ENCODE measurements around the gene TSEN54. TPM values are rescaled to one million over a fixed set of nuclear protein-coding genes. Genes with fewer than 3 reads are reported as not detected.

TSEN54 gene
- total RNA-seq, 1 experiment from 2014 or later: 44.5 TPM

DNA sequence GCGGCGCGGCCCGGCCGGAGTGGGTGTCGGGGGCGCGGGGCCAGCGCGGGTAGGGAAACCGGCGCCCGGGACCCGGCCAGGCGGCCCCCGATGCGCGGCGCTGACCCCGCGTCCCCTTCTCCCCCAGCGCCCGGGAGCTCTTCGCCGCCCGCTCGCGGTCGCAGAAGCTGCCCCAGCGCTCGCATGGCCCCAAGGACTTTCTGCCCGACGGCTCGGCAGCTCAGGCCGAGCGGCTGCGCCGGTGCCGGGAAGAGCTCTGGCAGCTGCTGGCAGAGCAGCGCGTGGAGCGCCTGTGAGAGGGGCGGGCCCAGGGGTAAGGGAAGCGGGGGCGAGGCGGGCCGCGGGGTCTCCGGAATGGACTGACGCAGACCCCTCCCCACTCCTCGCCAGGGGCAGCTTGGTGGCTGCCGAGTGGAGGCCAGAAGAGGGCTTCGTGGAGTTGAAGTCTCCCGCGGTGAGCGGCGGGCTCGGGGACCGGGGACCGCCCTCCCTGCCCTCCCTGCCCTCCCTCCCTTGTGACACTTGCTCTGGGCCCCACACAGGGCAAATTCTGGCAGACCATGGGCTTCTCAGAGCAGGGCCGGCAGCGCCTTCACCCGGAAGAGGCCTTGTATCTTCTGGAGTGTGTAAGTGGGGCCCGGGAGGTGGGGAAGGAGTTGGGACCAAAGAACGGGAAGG is 430 bp downstream of the TSEN54 start:
- Histone ChIP-seq H3K9me3 (ENCODE audit: control insufficient read depth, low read depth, low read length) (no peaks in the 10 kb centered on the region), H3K9ac (ENCODE audit: extremely low read depth, insufficient read length, low read length) (no peak overlapping the region), H4K8ac (replicated peaks; ENCODE audit: insufficient read length, low read depth, low read length) (no peak overlapping the region), H2BK20ac (ENCODE audit: low read depth, low read length, poor library complexity, severe bottlenecking) (no peak overlapping the region), H3K4ac (ENCODE audit: low read depth, low read length) (no peak overlapping the region), H3K27me3 (ENCODE audit: insufficient read depth, low read length) (no peaks in the 10 kb centered on the region), H2BK15ac (ENCODE audit: low read depth, low read length) (no peak overlapping the region), H3K23ac (ENCODE audit: insufficient read length, low read depth, low read length) (no peak overlapping the region), H3K18ac (ENCODE audit: insufficient read length, low read depth, low read length) (no peak overlapping the region), H3K23me2 (ENCODE audit: insufficient read length, low read depth, low read length, poor library complexity, severe bottlenecking) (peaks cover 8% of the 10 kb centered on the region), H3K79me2 (ENCODE audit: insufficient read depth, low read length) (no peaks in the 10 kb centered on the region; the same call in 1 of the 2 replicates), H4K20me1 (ENCODE audit: control insufficient read depth, insufficient read depth, insufficient read length) (no peaks in the 10 kb centered on the region), H3K14ac (ENCODE audit: insufficient read depth, low read length) (no peak overlapping the region), H3K27ac (ENCODE audit: insufficient read length, low read depth, low read length) (no peak overlapping the region), H3K4me1 (ENCODE audit: insufficient read depth, low read length) (no peaks in the 10 kb centered on the region; the same call in 1 of the 2 replicates), H4K5ac (ENCODE audit: insufficient read length, low read depth, low read length) (no peak overlapping the region), H3T11ph (ENCODE audit: low read length) (no peak overlapping the region), H4K91ac (ENCODE audit: insufficient read length, low read depth, low read length) (no peak overlapping the region), H2AK5ac (ENCODE audit: insufficient read length, low read length) (no peak overlapping the region), H2BK120ac (ENCODE audit: low read depth, low read length, poor library complexity, severe bottlenecking) (no peak overlapping the region), H2BK5ac (ENCODE audit: insufficient read length, low read length) (no peak overlapping the region), H2AFZ (ENCODE audit: low read length) (no peak overlapping the region), H3K56ac (ENCODE audit: insufficient read length, low read depth, low read length) (no peak overlapping the region), H2BK12ac (ENCODE audit: insufficient read length, low read depth, low read length) (no peak overlapping the region), H3K4me2 (ENCODE audit: insufficient read depth, insufficient read length, low read length) (peak overlapping the region; percentile 76), H3K79me1 (ENCODE audit: insufficient read depth, low read depth, low read length, poor library complexity, severe bottlenecking) (no peaks in the 10 kb centered on the region)
- Mint-ChIP-seq H3K27ac (no peak overlapping the region), H3K4me3 (peak overlapping the region; percentile 85 to 89), H3K4me1 (peaks cover 17 to 26% of the 10 kb centered on the region in 2 experiments), H3K27me3 (ENCODE audit: low read depth) (no peaks in the 10 kb centered on the region; the same call in 1 of the 2 replicates), H3K9me3 (no peaks in the 10 kb centered on the region), H3K36me3 (ENCODE audit: insufficient read depth in 1 of 3, low read depth in 3 of 3) (peaks cover 13 to 50% (median 44%) of the 10 kb centered on the region in 3 experiments; a peak in 6 of 7 replicates)
- TF ChIP-seq, protein P1, sequence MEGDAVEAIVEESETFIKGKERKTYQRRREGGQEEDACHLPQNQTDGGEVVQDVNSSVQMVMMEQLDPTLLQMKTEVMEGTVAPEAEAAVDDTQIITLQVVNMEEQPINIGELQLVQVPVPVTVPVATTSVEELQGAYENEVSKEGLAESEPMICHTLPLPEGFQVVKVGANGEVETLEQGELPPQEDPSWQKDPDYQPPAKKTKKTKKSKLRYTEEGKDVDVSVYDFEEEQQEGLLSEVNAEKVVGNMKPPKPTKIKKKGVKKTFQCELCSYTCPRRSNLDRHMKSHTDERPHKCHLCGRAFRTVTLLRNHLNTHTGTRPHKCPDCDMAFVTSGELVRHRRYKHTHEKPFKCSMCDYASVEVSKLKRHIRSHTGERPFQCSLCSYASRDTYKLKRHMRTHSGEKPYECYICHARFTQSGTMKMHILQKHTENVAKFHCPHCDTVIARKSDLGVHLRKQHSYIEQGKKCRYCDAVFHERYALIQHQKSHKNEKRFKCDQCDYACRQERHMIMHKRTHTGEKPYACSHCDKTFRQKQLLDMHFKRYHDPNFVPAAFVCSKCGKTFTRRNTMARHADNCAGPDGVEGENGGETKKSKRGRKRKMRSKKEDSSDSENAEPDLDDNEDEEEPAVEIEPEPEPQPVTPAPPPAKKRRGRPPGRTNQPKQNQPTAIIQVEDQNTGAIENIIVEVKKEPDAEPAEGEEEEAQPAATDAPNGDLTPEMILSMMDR (conservative IDR thresholded peaks at IDR 0.05): no peak
- no peak for DNase-seq
- WGBS (ENCODE audit: extremely low coverage, insufficient read length, low lambda C conversion rate): no CpG with 5 or more reads among the region's 65 CpGs

Measured in H9 (cell line).